SK-MEL-5 (cell line): ENCODE results near the gene PLD4. TPM values are rescaled to one million over a fixed set of nuclear protein-coding genes. Genes with fewer than 3 reads are reported as not detected.
A peak's percentile ranks its signal among the peaks of the same experiment; 100 is the strongest.
"Not testable (repeated sequence)": the region's sequence is repeated elsewhere in the genome, so short reads cannot be mapped to it uniquely, and the experiment has no call there.

ENCODE experiments used
- DNase-seq: peaks from one replicate; pipeline ENCODE4 v3.0.0-alpha.2; 2016; ENCODE audit warnings: low read depth, low spot score
- in situ Hi-C: cut with HindIII; loops from 2 replicates; pipeline ENCODE4 v1.10.0; 2016; ENCODE audit warnings: low sequenced_read_pairs, high pct_unique_total_duplicates, low pct_unique_long_range_greater_than_20kb
- polyA plus RNA-seq, 2 experiments: library from polyadenylated mRNA; depleted of rRNA; stranded (reverse); fragments of >200 nt; gene quantifications; 2 replicates each; pipeline ENCODE4 v1.2.3, GENCODE V29; 2015
- total RNA-seq: library from RNA; depleted of rRNA; stranded (reverse); fragments of >200 nt; shearing (Covaris generic); gene quantifications from 2 replicates; pipeline ENCODE4 v1.2.3, GENCODE V29; 2014; rRNA removed

Gene PLD4
- total RNA-seq = not detected in 2 replicates
- 1.0 TPM in 1 of 2 replicates, not detected in the other for polyA plus RNA-seq (2015; cell fraction: cytosol; rRNA removed)
- 0.09 and 0.11 TPM in 2 replicates for polyA plus RNA-seq (2015; cell fraction: nucleus; rRNA removed)

GRCh38 chr14:104924421-104925213 is at the start of gene PLD4:
PLD4 (plus strand) TSS chr14:104924879; CDS start chr14:104927141, 2,262 bp downstream.
- in situ Hi-C loops = no loop called here
- no peak for DNase-seq

GRCh38 chr14:104875412-104875751 is 49.3 kb upstream of the PLD4 start:
- DNase-seq = no peak
- in situ Hi-C loops = no loop called here

- DNase-seq = no peak
- in situ Hi-C loops = no loop called here
Observed at GRCh38 chr14:104875811-104876210, 48.9 kb upstream of the PLD4 start.

GRCh38 chr14:104876251-104876699 is 48.4 kb upstream of the PLD4 start:
- DNase-seq = peak; percentile 79
- in situ Hi-C loops = no loop called here

- in situ Hi-C loops = no loop called here
- no peak for DNase-seq
Observed at GRCh38 chr14:104877066-104877805, 47.4 kb upstream of the PLD4 start.

GRCh38 chr14:104877806-104878550 is 46.7 kb upstream of the PLD4 start:
- in situ Hi-C loops = no loop called here
- no peak for DNase-seq

GRCh38 chr14:104878582-104878981 is 46.1 kb upstream of the PLD4 start:
- in situ Hi-C loops = no loop called here
- DNase-seq = no peak

GRCh38 chr14:104879201-104879982 is 45.3 kb upstream of the PLD4 start:
- DNase-seq = no peak
- in situ Hi-C loops = no loop called here

GRCh38 chr14:104879983-104880565 is 44.6 kb upstream of the PLD4 start:
- in situ Hi-C loops = no loop called here
- DNase-seq = no peak

- no peak for DNase-seq
- in situ Hi-C loops = no loop called here
Observed at GRCh38 chr14:104880584-104881210, 44.0 kb upstream of the PLD4 start.

- DNase-seq = no peak
- in situ Hi-C loops = no loop called here
Observed at GRCh38 chr14:104881369-104881979, 43.2 kb upstream of the PLD4 start.

GRCh38 chr14:104882325-104882973 is 42.2 kb upstream of the PLD4 start:
- in situ Hi-C loops = no loop called here
- peak; percentile 34 for DNase-seq

GRCh38 chr14:104882991-104883660 is 41.6 kb upstream of the PLD4 start:
- in situ Hi-C loops = no loop called here
- DNase-seq = no peak

GRCh38 chr14:104883681-104884361 is 40.9 kb upstream of the PLD4 start:
- DNase-seq = no peak
- in situ Hi-C loops = no loop called here

GRCh38 chr14:104884381-104884780 is 40.3 kb upstream of the PLD4 start:
- in situ Hi-C loops, DNase-seq: not testable (repeated sequence)
